Colonic mucosa (tissue), 4 donors: Measurements from ENCODE around the gene FAM131A. TPM values are rescaled to one million over a fixed set of nuclear protein-coding genes. Genes with fewer than 3 reads are reported as not detected.
A peak's percentile ranks its signal among the peaks of the same experiment; 100 is the strongest.

Experiments used
- DNase-seq: peaks from one replicate; pipeline ENCODE4 v3.0.0-alpha.2; 2020
- H3K27ac ChIP-seq: fragments of 200-600 bp; one replicate; pipeline ENCODE4 v1.8.0; 2021
- H3K27me3 ChIP-seq: fragments of 200-600 bp; one replicate; pipeline ENCODE4 v1.8.0; 2021
- H3K36me3 ChIP-seq: fragments of 200-600 bp; one replicate; pipeline ENCODE4 v1.8.0; 2021
- H3K4me1 ChIP-seq: fragments of 200-600 bp; one replicate; pipeline ENCODE4 v1.8.0; 2021; ENCODE audit warnings: mild to moderate bottlenecking
- H3K4me3 ChIP-seq: fragments of 200-600 bp; one replicate; pipeline ENCODE4 v1.8.0; 2021
- H3K9ac ChIP-seq, 2 donors: one replicate each; pipeline ENCODE4 v1.7.0; 2013; ENCODE audit warnings: control low read depth in 2 of 2, low read depth in 2 of 2, low read length in 2 of 2
- H3K9me3 ChIP-seq: fragments of 200-600 bp; one replicate; pipeline ENCODE4 v1.8.0; 2021
- intact Hi-C: fragments of 100-400 bp; cut with DNase I; formaldehyde crosslinking; loops from one replicate; pipeline ENCODE4 v1.14.1; 2022
- total RNA-seq, 2 donors: library from RNA; stranded (reverse); fragmentation: NEBNext Ultra II Directional in 1 of 2; extraction: Animal tissue kit (Norgen Biotek cat#: 25700) in 1 of 2; gene quantifications; one replicate each; pipeline ENCODE4 v1.2.1, GENCODE V29; 2021
- TF ChIP-seq, protein P1 (sequence below): fragments of 200-600 bp; IDR thresholded peaks from one replicate; pipeline ENCODE4 v1.8.0; 2022; ENCODE audit warnings: antibody characterized with exemption, mild to moderate bottlenecking
- donor health status: healthy.
- donor health status: DM: no; HTN: no; CAD: no.
- donor health status: DM: no; HTN: no; CAD: no.

The FAM131A gene
- total RNA-seq, 2 donors from 2014 or later: 15.0 to 22.0 TPM

GRCh38 chr3:184372296-184372821 is 35.0 kb downstream of the FAM131A start:
- Histone ChIP-seq H3K9ac (no peak overlapping the region), H3K27ac (no peak overlapping the region), H3K27me3 (no peaks in the 10 kb centered on the region), H3K36me3 (peaks cover 6% of the 10 kb centered on the region), H3K4me3 (no peak overlapping the region), H3K4me1 (no peaks in the 10 kb centered on the region), H3K9me3 (no peaks in the 10 kb centered on the region)
- no peak for DNase-seq
- TF ChIP-seq, protein P1, sequence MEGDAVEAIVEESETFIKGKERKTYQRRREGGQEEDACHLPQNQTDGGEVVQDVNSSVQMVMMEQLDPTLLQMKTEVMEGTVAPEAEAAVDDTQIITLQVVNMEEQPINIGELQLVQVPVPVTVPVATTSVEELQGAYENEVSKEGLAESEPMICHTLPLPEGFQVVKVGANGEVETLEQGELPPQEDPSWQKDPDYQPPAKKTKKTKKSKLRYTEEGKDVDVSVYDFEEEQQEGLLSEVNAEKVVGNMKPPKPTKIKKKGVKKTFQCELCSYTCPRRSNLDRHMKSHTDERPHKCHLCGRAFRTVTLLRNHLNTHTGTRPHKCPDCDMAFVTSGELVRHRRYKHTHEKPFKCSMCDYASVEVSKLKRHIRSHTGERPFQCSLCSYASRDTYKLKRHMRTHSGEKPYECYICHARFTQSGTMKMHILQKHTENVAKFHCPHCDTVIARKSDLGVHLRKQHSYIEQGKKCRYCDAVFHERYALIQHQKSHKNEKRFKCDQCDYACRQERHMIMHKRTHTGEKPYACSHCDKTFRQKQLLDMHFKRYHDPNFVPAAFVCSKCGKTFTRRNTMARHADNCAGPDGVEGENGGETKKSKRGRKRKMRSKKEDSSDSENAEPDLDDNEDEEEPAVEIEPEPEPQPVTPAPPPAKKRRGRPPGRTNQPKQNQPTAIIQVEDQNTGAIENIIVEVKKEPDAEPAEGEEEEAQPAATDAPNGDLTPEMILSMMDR: no peak
- intact Hi-C loops: loop anchor here (2.0 to 10.0 kb wide), 2 partner anchors 92 to 170 kb away; no protein-coding TSS in a partner anchor

DNA sequence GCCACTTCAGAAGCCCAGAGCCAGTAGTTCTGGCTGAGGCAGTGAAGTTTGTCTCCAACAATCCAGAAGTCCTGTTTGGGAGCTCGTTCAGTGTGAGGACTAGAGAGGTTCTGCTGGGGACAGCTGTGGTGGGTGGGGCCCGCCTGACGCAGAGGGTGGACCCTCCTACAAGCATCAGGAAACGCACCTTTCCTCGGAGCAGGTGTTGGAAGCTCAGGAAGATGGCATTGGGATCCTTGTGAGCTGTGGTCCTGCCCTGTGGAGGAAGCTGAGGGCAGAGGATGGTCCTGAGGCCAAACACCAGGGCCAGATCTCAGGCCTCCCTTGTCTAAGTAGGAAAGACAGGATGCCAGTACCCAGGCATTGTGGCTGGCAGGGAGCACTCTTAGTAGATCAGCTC is 35.5 kb downstream of the FAM131A start:
- Histone ChIP-seq H3K36me3 (peaks cover 4% of the 10 kb centered on the region), H3K27me3 (no peaks in the 10 kb centered on the region), H3K9me3 (no peaks in the 10 kb centered on the region), H3K9ac (no peak overlapping the region), H3K27ac (no peak overlapping the region), H3K4me1 (no peaks in the 10 kb centered on the region), H3K4me3 (no peak overlapping the region)
- TF ChIP-seq, protein P1: no peak
- intact Hi-C loops: loop anchor here (2.0 to 10.0 kb wide), 2 partner anchors 92 to 170 kb away; no protein-coding TSS in a partner anchor
- DNase-seq: no peak

GRCh38 chr3:184373422-184373821 is 36.0 kb downstream of the FAM131A start:
- Histone ChIP-seq H3K9me3 (no peaks in the 10 kb centered on the region), H3K4me3 (no peak overlapping the region), H3K36me3 (no peaks in the 10 kb centered on the region), H3K9ac (peak overlapping the region in 1 of 2 donors; percentile 3), H3K27ac (no peak overlapping the region), H3K27me3 (no peaks in the 10 kb centered on the region), H3K4me1 (no peaks in the 10 kb centered on the region)
- intact Hi-C loops: loop anchor here (2.0 to 10.0 kb wide), 2 partner anchors 91 to 169 kb away; no protein-coding TSS in a partner anchor
- TF ChIP-seq, protein P1: no peak
- DNase-seq: no peak

DNA sequence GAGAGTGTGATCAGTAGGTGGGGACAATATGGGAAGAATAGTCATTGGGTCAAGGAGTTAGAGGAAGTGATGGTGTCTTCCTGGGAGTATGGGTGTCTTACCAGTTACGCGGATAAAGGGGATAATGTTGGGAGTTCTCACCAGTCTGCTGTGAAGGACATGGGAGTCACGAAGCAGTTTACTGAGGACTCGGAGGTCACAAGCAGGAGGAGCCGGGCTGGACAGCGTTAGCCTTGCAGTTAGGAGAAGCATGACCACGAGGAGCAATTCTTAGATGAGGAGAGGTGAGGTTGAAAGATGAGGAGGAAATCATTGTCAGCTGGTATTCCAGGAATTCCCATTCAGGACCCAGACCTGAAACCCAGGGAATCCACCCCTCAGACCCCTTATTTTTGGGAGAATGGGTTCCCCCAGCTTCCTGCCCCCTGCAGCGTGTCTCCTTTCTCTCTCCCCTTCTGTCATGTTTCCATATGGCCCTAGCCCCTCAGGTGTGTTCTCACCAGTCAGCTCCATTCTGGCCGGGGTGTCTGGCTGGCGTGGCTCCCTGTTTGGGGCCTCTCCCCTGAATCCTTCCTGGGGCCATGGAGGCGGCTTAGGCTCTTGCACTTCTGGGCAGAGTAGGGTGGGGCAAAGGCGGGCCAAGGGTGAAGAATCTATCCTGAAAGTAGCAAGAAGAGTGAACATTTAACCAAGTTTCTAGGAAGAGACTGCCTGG is 38.5 kb downstream of the FAM131A start:
- Histone ChIP-seq H3K9me3 (no peaks in the 10 kb centered on the region), H3K27ac (no peak overlapping the region), H3K9ac (no peak overlapping the region), H3K36me3 (no peaks in the 10 kb centered on the region), H3K27me3 (peaks cover 15% of the 10 kb centered on the region), H3K4me3 (no peak overlapping the region), H3K4me1 (peaks cover 4% of the 10 kb centered on the region)
- no peak for DNase-seq
- intact Hi-C loops: loop anchor here (10.0 kb wide), 1 partner anchor 89 kb away; no protein-coding TSS in a partner anchor
- TF ChIP-seq, protein P1: no peak

GRCh38 chr3:184377374-184377773 is 40.0 kb downstream of the FAM131A start:
- no peaks in the 10 kb centered on the region for H3K9me3 ChIP-seq
- peaks cover 30% of the 10 kb centered on the region for H3K27me3 ChIP-seq
- intact Hi-C loops: loop anchor here (10.0 kb wide), 1 partner anchor 87 kb away; no protein-coding TSS in a partner anchor
- DNase-seq: no peak
- H3K9ac ChIP-seq: no peak overlapping the region
- H3K4me3 ChIP-seq: no peak overlapping the region
- TF ChIP-seq, protein P1: no peak
- no peaks in the 10 kb centered on the region for H3K36me3 ChIP-seq
- peaks cover 9% of the 10 kb centered on the region for H3K4me1 ChIP-seq
- H3K27ac ChIP-seq: no peak overlapping the region
